ENCODE results near the gene MEFV.
"Not testable (repeated sequence)": the region's sequence is repeated elsewhere in the genome, so short reads cannot be mapped to it uniquely, and the experiment has no call there.

The MEFV gene

DNA sequence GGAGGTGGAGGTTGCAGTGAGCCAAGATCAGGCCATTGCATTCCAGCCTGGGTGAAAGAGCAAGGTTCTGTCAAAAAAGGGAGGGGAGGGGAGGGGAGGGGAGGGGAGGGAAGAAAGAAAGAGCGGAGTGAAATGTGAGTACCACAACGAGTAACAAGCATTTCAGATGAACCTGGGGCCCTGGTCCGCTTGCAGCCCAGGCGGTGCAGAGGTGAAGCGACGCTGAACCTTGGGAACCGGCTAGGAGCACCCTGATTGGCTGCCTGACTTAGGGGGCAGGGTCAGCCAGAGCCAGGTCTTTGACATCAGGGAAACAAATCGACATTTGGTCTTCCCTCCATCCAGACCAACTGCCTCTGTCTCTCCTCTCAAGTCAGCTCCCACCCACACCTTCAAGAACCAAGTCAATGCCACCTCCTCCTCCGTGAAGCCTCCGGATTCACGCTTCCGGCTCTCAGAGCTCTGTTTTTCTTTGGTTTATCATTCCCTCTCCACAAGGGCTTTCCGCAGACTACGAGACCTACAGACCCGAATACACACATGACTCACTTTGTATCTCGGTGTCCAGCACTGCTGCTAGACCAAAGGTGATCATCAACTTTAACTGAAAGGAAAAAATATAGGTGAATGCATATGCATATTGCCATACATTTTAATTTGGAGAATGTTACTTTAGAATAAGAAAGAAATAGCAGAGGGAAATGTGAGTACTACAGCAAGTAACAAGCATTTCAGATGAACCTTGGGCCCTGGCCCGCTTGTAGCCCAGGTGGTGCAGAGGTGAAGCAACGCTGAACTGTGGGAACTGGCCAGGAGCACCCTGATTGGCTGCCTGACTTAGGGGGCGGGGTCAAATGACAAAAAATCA, 49.1 kb downstream of the MEFV start:
- peaks cover 2% of the 10 kb centered on the region for H3K27me3 Mint-ChIP-seq
- H3K4me1 Mint-ChIP-seq: peaks cover 8% of the 10 kb centered on the region
- no peak overlapping the region for H3K4me3 Mint-ChIP-seq
- no peak overlapping the region for H3K27ac Mint-ChIP-seq
- H3K9me3 Mint-ChIP-seq: no peaks in the 10 kb centered on the region
- H3K36me3 Mint-ChIP-seq: peaks cover 6% of the 10 kb centered on the region

DNA sequence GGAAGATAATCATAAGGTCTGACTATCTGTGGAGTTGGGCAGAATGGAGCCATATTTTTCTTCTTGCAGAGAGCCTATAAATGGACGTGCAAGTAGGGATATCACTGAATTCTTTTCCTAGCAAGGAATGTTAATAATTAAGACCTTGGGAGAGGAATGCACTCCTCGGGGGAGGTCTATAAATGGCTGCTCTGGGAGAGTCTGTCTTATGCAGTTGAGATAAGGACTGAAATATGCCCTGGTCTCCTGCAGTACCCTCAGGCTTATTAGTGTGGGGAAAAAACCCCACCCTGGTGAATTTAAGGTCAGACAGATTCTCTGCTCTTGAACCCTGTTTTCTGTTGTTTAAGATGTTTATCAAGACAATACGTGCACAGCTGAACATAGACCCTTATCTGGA, 50.5 kb downstream of the MEFV start:
- H3K27me3 Mint-ChIP-seq, H3K9me3 Mint-ChIP-seq, H3K4me3 Mint-ChIP-seq, H3K4me1 Mint-ChIP-seq, H3K36me3 Mint-ChIP-seq, H3K27ac Mint-ChIP-seq: not testable (repeated sequence)

DNA sequence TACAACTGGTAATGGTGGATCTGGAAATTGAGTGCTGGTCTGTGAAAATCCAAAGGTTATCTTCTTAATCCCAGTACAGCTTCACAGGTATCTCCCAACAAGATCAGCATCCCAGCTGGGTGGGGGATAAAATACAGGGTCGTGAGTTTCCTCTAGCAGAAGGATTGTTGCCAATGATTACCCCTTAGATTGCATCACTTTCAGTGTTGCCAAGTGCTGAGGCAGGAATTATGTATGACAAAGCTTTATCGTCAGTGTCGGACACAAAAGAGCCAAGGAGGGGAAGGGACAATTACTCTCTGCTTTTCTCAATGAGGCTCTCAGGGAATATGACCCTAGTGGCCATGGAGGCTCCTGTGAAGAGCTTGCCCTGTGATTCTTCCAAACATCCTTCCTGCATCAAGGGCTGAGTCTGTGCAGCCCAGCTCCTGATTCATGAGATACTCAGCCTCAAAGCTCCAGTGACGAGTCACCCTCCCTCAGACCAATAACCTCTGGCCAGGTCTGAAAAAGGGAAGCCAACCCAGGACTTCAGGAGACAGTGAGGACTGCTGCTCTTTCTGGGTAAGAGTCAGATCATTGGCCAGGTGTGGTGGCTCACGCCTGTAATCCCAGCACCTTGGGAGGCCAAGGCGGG, 53.4 kb downstream of the MEFV start:
- Mint-ChIP-seq H3K36me3 (peaks cover 6% of the 10 kb centered on the region), H3K4me1 (no peaks in the 10 kb centered on the region), H3K27me3 (peaks cover 2% of the 10 kb centered on the region), H3K9me3 (no peaks in the 10 kb centered on the region), H3K4me3 (no peak overlapping the region), H3K27ac (no peak overlapping the region)

DNA sequence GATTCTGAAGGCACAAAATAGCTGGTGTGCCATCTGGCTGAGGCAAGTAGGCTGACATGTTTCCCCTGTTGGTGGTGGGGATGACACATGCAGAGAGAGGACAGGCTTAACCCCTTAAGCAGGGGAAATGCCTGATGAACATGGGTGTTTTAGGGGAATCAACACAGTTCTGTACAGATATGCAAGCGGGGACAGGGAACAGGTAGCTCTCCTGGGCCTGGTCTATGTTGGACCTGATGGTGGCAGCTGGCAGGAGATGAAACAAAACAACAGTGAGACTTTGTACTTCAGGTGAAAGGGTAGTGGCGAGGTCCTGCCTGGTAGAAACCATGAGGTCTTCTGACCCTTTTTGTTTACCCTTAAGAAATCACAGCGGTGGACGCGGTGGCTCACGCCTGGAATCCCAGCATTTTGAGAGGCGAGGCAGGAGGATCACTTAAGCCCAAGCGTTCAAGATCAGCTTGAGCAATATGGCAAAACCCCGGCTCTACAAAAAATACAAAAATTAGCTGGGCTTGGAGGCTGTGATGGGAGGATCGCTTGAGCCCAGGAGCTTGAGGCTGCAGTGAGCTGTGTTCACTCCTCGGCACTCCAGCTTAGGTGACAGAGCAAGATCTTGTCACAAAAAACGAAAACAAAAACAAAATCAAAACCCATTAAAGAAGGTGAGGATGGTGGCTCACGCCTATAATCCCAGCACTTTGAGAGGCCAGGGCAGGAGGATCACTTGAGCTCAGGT, 57.9 kb downstream of the MEFV start:
- H3K27ac Mint-ChIP-seq: no peak overlapping the region
- peaks cover 6% of the 10 kb centered on the region for H3K4me1 Mint-ChIP-seq
- H3K4me3 Mint-ChIP-seq: no peak overlapping the region
- H3K36me3 Mint-ChIP-seq: no peaks in the 10 kb centered on the region
- H3K9me3 Mint-ChIP-seq: no peaks in the 10 kb centered on the region
- H3K27me3 Mint-ChIP-seq: peaks cover 14% of the 10 kb centered on the region

DNA sequence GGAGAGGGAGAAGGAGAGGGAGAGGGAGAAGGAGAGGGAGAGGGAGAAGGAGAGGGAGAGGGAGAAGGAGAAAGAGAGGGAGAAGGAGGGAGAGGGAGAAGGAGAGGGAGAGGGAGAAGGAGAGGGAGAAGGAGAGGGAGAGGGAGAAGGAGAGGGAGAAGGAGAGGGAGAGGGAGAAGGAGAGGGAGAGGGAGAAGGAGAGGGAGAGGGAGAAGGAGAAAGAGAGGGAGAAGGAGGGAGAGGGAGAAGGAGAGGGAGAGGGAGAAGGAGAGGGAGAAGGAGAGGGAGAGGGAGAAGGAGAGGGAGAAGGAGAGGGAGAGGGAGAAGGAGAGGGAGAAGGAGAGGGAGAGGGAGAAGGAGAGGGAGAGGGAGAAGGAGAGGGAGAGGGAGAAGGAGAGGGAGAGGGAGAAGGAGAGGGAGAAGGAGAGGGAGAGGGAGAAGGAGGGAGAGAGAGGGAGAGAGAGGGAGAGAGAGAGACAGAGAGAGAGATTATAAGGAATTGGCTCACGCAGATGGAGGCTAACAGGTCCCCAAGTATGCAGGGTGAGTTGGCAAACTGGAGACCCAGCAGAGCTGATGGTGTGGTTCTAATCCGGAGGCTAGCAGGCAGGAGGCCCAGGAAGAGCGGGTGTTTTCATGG, 58.6 kb downstream of the MEFV start:
- not testable (repeated sequence) for H3K4me3 Mint-ChIP-seq, H3K36me3 Mint-ChIP-seq, H3K27ac Mint-ChIP-seq, H3K4me1 Mint-ChIP-seq, H3K9me3 Mint-ChIP-seq
- peaks cover 14% of the 10 kb centered on the region for H3K27me3 Mint-ChIP-seq

DNA sequence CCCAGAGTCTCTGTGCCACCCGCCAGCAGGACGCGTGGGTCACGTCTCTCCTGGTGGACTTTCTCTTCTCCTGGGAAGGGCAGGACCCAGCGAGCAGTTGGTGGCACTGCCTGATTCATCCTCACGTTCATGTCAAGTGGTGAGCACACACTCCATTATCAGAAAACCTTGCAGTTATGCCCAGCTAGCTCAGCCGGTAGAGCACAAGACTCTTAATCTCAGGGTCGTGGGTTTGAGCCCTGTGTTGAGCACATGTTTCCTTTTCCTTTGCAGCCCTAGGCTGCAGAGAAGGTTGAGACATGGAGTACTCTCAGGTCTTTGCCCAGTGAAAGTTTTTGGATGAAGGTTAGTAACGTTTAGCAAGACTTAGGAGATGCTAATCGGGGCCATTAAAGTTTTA, 60.5 kb downstream of the MEFV start:
- peaks cover 22% of the 10 kb centered on the region for H3K27me3 Mint-ChIP-seq
- H3K27ac Mint-ChIP-seq: no peak overlapping the region
- H3K36me3 Mint-ChIP-seq: no peaks in the 10 kb centered on the region
- H3K4me3 Mint-ChIP-seq: no peak overlapping the region
- peaks cover 11% of the 10 kb centered on the region for H3K4me1 Mint-ChIP-seq
- no peaks in the 10 kb centered on the region for H3K9me3 Mint-ChIP-seq

DNA sequence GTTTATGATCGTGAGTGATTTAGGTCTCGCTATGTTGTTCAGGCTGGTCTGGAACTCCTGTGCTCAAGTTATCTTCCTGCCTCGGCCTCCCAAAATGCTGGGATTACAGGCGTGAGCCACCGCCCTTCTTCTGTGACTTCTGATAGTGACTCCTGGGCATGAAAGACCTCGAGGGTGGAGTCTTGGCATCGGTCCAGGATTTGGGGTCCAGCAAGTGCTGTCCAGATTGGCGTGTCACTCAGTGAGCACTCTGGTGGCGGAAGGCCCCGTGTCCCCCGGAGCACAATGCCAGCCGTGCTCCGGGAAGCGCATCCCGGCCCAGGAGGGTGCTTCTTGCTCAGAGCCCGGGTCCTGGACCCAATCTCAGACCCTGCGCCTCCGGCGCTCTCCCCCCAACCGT, 61.6 kb downstream of the MEFV start:
- peaks cover 2% of the 10 kb centered on the region for H3K36me3 Mint-ChIP-seq
- peaks cover 31% of the 10 kb centered on the region for H3K27me3 Mint-ChIP-seq
- no peaks in the 10 kb centered on the region for H3K9me3 Mint-ChIP-seq
- peaks cover 18% of the 10 kb centered on the region for H3K4me1 Mint-ChIP-seq
- no peak overlapping the region for H3K27ac Mint-ChIP-seq
- no peak overlapping the region for H3K4me3 Mint-ChIP-seq

DNA sequence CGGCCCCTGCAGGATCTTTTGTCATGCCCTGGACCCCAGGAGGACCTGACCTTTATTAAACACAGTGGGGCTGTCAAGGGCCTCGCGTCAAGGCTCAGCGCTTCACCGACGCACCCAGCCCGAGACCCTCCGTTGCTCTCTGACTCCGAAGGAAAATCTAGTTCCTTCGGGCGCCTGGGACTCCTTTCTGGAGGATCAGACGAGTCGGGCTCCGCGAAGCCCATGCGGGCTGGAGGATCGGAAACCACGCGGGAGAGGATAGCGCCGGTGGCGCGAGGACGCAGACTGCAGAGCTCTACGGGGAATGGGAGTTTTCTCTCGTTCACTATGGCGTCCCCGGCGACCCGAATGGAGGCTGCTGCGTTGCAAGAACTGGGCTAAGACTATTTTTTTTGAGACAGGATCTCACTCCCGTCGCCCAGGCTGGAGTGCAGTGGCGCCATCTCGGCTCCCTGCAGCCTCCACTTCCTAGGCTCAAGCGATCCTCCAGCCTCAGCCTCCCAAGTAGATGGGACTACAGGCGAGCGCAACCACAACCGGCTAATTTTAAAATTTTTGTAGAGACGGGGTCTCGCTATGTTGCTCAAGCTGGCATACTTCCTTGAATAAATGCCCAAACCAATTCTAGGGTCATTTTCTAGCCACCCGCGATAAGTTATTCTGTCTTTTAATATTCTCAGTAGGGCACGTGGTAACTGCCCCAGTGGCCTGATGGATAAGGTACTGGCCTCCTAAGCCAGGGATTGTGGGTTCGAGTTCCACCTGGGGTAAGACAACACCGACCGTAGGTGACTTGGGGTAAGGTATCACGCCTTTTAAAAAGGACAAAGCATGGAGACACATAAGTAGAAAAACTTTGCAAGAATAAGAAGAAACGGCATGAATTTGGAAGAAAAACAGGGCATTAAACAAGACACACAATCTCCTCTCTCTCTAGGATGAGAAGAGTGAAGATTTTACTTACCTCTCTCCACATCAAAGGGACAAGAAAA, 62.9 kb downstream of the MEFV start:
- Mint-ChIP-seq H3K4me3 (no peak overlapping the region), H3K9me3 (no peaks in the 10 kb centered on the region), H3K27ac (no peak overlapping the region), H3K27me3 (peaks cover 36% of the 10 kb centered on the region), H3K36me3 (peaks cover 3% of the 10 kb centered on the region), H3K4me1 (peaks cover 21% of the 10 kb centered on the region)

DNA sequence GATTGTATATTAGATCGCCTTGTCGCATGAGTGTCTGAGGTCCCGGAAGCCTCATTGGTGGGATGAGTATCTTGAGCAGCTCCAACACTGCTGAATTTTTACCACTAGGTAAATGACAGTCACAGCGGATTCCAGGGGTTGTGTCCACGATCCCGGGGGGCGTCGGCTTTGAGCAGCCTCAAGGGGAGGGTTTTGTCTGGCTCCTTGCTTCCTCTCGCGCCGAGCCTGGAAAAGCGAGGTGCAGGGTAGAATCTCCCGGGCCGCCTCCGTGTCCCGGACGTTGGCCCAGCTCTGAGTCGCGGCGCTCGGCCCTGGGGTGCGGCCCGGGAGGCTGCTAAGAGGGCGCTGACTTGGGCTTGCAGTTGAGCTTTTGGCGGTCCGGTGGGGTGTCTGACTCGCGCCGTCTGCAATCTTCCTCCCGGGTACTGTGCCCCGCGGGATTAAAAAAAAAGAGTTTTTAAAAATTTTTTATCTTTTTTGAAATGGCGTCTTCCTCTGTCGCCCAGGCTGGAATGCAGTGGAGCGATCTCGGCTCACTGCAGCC, 63.9 kb downstream of the MEFV start:
- no peak overlapping the region for H3K4me3 Mint-ChIP-seq
- no peaks in the 10 kb centered on the region for H3K9me3 Mint-ChIP-seq
- H3K27ac Mint-ChIP-seq: no peak overlapping the region
- H3K36me3 Mint-ChIP-seq: peaks cover 3% of the 10 kb centered on the region
- H3K4me1 Mint-ChIP-seq: peaks cover 30% of the 10 kb centered on the region
- H3K27me3 Mint-ChIP-seq: peaks cover 43% of the 10 kb centered on the region

Data from activated naive CD4-positive, alpha-beta T cell treated with anti-CD3 and anti-CD28 coated beads, Interleukin-2, amount 50 U/mL, for 24 hours (primary cell).